ENCODE measurements around the gene SLC16A8.

The SLC16A8 gene

DNA sequence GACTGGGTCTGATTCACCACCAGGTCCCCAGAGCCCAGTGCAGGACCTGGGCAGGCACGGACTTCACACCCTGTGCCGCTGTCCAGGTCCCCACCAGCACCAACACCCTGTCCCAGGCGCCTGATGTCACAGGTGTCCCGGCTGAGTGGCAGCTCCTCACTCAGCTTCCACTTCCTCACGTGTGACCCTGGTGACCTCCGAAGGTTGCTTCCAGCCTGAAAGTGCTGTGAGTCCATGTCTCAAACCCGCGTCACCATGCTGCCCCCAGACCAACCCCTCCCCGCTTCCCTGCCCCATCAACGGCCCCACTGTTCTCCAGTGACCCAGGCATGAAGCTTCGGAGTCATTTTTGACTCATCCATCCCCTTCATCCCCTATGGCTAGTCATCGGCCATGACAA lies 52.5 kb downstream of the SLC16A8 start:
- DNase-seq (ENCODE audit: low read depth in 2 of 2): no peak

DNA sequence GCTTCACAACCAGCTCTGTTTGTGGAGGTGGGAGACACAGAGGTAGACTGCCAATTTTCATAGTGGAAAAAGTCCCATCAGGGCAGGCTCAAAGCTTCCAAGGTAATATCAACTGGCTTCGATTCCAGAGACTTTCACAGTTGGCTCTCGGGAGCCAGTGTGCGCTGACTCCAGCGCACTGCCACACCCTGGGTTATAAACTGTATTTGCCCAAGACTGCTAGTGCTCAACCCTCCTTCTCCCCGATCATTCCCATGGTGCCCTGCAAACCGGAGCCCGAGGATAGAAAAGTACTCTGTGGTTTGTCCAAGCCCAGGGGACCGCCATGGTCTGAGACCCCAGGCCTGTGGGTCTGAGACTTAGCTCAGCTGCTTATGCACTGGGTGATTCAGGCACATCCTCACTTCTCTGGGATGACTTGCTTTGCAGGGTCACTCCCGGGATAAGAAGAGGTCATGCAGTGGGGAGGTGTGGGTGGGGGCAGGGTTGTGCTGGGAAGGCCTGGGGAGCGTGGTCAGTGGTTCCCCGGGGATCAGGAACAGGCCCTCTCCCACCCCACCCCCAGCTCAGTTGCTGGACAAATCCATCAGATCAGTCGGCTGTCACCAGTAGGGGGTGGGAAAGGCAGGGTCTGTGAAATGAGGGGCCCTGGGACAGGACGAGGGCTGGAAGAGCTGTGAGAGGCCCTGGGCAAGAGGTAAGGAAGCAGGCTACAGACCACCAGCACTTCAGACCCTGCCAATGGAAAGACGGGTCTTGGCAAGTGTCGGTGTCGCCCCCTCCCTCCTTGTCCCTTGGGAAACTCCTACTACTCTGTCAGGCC lies 53.5 kb downstream of the SLC16A8 start:
- DNase-seq (ENCODE audit: low read depth in 2 of 2): no peak

DNA sequence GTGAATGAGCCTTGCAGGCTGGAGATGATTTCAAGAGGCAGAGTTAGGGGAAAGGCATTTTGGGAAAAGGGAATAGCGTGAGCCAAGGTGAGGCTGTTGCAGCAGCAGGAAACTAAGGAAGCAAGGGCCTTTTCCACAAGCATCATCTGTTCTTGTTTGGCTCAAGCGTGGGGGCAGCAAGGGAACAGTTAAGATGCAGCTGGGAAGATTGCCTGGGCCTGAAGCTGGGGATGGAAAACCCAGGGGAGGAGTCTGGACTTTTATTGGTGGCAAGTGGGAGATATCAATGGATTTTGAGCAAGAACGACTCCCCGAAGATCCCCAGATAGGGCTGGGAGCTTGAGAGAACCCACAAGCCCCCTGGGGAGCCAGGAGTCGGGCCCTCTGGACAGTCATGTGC lies 54.1 kb downstream of the SLC16A8 start:
- no peak for DNase-seq (ENCODE audit: low read depth in 2 of 2)

DNA sequence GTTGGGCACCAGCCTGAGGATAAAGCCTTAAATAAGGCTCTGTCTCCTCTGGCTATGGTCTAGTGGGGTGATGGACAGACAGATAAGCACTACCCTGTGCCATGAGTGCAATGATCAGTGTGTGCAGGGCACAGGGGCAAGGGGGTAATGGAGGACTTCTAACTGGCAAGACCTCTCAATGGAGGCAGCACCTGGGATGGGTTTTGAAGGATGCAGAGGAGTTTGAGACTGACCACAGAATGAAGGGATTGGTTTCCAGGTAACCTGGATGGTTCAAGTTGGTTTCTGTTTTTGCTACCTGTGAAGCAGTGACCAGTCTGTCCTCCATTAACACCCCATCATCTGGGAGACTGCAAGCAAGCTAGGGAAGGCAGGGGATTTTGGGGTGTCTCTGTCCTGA lies 54.6 kb downstream of the SLC16A8 start:
- DNase-seq (ENCODE audit: low read depth in 2 of 2): no peak

DNA sequence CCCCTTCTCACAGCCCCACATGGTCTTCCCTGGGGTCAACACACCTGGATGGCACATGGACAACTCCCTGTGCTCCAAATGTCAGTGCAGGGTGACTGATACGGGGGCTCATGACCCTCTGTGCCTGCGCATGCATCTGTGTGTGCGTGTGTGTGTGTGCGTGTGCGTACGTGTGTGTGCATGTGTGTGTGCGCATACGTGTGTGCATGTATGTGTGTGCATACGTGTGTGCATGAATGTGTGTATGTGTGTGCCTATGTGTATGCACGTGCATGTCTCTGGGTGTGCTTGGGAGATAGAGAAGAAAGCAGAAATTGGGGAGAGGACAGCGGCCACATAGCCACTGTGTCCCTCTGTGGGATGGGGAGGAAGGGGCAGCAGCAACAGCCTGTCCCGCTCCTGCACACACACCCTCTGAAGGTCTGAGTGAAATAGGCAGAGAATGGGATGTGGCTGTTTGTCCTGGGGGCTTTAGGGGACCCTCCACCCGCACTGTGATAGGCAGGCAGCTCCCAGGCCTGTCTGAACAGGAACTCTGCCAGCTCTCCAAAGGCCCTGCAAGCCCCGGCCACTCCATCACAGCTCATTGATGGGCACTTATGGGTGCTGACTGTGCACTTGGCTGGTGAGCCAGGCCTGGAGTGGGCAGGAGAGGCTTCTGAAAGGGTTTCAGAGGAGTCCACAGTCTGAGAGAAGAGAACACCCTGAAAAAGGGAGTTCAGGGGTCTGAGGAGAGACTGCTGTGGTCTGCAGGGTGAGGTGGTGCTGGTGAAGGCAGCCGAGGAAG lies 55.4 kb downstream of the SLC16A8 start:
- no peak for DNase-seq (ENCODE audit: low read depth in 2 of 2)

Measured in fibroblast of skin of left quadriceps (primary cell).